ENCODE results near the gene INTU.
A peak's percentile ranks its signal among the peaks of the same experiment; 100 is the strongest.

INTU gene

GRCh38 chr4:127606823-127607222, 25.9 kb upstream of the INTU start:
- DNase-seq (ENCODE audit: low read depth), result peak; percentile 11
- no peak for TF ChIP-seq CTCF (conservative IDR thresholded peaks at IDR 0.05; ENCODE audit: control insufficient read depth, insufficient read depth, low read depth, low read length)
- H3K4me3 ChIP-seq (ENCODE audit: control insufficient read depth, low read depth, low read length), result no peak overlapping the region

- TF ChIP-seq CTCF (conservative IDR thresholded peaks at IDR 0.05; ENCODE audit: control insufficient read depth, insufficient read depth, low read depth, low read length), result no peak
- DNase-seq (ENCODE audit: low read depth), result no peak
- H3K4me3 ChIP-seq (ENCODE audit: control insufficient read depth, low read depth, low read length), result no peak overlapping the region
These were observed 23.3 kb upstream of the INTU start for GRCh38 chr4:127609484-127609883.

- no peak for DNase-seq (ENCODE audit: low read depth)
- H3K4me3 ChIP-seq (ENCODE audit: control insufficient read depth, low read depth, low read length), result no peak overlapping the region
- TF ChIP-seq CTCF (conservative IDR thresholded peaks at IDR 0.05; ENCODE audit: control insufficient read depth, insufficient read depth, low read depth, low read length), result no peak
These were observed 22.3 kb upstream of the INTU start for GRCh38 chr4:127610488-127610887.

GRCh38 chr4:127616898-127617297, 15.9 kb upstream of the INTU start:
- DNase-seq (ENCODE audit: low read depth), result no peak
- no peak for TF ChIP-seq CTCF (conservative IDR thresholded peaks at IDR 0.05; ENCODE audit: control insufficient read depth, insufficient read depth, low read depth, low read length)
- H3K4me3 ChIP-seq (ENCODE audit: control insufficient read depth, low read depth, low read length), result no peak overlapping the region

GRCh38 chr4:127618427-127618826, 14.3 kb upstream of the INTU start:
- no peak for DNase-seq (ENCODE audit: low read depth)
- TF ChIP-seq CTCF (conservative IDR thresholded peaks at IDR 0.05; ENCODE audit: control insufficient read depth, insufficient read depth, low read depth, low read length), result no peak
- H3K4me3 ChIP-seq (ENCODE audit: control insufficient read depth, low read depth, low read length), result no peak overlapping the region

GRCh38 chr4:127622621-127622920, 10.2 kb upstream of the INTU start:
- no peak for TF ChIP-seq CTCF (conservative IDR thresholded peaks at IDR 0.05; ENCODE audit: control insufficient read depth, insufficient read depth, low read depth, low read length)
- no peak for DNase-seq (ENCODE audit: low read depth)
- peak overlapping the region; percentile 77 for H3K4me3 ChIP-seq (ENCODE audit: control insufficient read depth, low read depth, low read length)
